ENCODE results near the gene SEC16A. TPM values are rescaled to one million over a fixed set of nuclear protein-coding genes. Genes with fewer than 3 reads are reported as not detected.

SEC16A gene
- total RNA-seq, 4 donors from 2014 or later: 35.5 to 71.0 (median 50.5) TPM

DNA sequence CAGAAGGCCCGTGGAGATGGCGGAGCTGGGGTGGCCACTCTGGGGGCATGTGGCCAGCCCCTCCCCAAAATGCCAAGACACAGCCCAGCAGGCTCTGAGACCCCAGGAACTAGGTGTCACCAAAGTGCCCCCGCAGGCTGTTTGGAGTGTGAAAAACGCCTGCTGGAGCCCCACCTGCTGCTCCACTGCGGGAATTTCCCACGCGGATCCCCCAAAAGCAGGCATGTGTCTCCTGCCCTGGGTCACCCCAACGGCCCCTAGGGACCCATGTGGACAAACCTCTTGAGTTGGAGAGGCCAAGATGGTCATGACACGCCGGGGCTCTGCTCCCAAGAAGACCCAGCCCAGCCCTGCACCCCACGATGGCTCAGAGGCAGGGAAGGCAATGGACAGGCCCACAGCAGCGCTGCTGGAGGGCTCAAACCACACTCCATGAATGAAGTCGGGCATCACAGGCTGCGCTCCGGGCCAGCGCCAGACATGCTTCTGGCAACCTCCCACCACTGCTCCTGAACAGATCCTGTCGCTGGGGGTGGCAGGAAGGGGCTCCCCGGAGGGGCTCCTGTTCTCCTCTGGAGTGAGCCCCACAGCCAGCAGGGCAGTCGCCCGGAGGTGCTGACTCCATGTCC lies 47.7 kb upstream of the SEC16A start:
- TF ChIP-seq POLR2AphosphoS5 (IDR thresholded peaks at IDR 0.05): no peak
- peaks cover 0 to 14% of the 10 kb centered on the region in 2 donors for H3K36me3 ChIP-seq
- WGBS, 2 donors (ENCODE audit: low coverage in 1 of 2): 40% methylated on average over 1 of the region's 20 CpGs; no CpG with 5 or more reads in 1 of the 2 donors
- peak overlapping the region in 3 of 4 donors; percentile 47 to 80 (median 76) for H3K27ac ChIP-seq
- ATAC-seq: no peak
- no peaks in the 10 kb centered on the region for H3K9me3 ChIP-seq
- peaks cover 0 to 98% (median 69%) of the 10 kb centered on the region in 3 donors for H3K4me1 ChIP-seq
- no peak overlapping the region for H3K4me3 ChIP-seq
- no peaks in the 10 kb centered on the region for H3K27me3 ChIP-seq

DNA sequence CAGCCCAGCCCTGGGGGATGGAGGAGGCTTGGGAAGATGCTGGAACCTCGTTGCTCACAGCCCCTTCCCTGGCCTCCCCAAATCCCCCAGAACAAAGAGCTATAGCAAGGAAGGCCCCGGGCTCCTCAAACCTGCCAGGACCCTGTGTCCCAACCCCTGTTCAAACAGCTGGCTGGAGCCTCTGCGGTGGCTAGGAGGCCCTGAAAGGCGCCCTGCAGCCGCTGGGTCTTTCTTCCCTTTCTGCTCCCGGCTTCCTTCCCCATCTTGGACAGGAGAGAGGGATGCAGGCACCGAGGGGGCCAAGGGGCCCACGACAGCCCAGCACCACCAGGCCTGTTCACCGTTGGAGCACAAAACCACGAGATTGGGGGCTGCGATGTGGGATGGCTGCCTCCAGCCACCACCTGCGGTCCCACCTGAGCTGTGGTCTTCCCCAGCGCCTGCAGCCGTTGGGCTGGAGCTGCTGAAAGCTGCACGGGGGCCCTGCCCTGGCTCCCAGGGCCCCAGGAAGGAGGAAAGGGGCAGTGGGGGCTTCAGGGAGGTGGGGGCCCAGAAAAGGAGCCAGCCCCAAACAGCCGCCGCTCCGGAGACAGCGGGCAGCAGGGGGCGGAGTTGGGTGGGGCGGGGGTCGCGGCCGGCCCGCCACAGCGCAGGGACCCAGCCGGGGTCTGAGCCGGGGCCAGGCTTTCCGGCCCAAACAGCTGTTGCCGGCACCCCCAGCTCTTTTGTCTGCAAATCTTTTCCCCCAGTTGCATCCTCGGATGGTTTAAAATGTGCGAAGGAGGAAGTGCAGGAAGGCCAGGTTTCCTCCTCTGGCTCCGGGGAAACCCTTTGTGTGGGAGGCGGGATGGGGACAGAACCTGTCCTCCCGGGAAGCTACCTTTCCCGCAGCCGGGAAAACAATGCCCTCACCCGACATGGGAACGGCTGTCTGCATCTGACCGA lies 46.9 kb upstream of the SEC16A start:
- WGBS, 2 donors (ENCODE audit: low coverage in 1 of 2): 20 to 38% methylated on average over 3 to 4 of the region's 40 CpGs
- Histone ChIP-seq H3K4me3 (no peak overlapping the region), H3K9me3 (no peaks in the 10 kb centered on the region), H3K27ac (peak overlapping the region in 3 of 4 donors; percentile 47 to 80 (median 76)), H3K36me3 (peaks cover 0 to 14% of the 10 kb centered on the region in 2 donors), H3K4me1 (peaks cover 0 to 100% (median 69%) of the 10 kb centered on the region in 3 donors), H3K27me3 (no peaks in the 10 kb centered on the region)
- TF ChIP-seq POLR2A (IDR thresholded peaks at IDR 0.05): no peak
- TF ChIP-seq, protein P1, sequence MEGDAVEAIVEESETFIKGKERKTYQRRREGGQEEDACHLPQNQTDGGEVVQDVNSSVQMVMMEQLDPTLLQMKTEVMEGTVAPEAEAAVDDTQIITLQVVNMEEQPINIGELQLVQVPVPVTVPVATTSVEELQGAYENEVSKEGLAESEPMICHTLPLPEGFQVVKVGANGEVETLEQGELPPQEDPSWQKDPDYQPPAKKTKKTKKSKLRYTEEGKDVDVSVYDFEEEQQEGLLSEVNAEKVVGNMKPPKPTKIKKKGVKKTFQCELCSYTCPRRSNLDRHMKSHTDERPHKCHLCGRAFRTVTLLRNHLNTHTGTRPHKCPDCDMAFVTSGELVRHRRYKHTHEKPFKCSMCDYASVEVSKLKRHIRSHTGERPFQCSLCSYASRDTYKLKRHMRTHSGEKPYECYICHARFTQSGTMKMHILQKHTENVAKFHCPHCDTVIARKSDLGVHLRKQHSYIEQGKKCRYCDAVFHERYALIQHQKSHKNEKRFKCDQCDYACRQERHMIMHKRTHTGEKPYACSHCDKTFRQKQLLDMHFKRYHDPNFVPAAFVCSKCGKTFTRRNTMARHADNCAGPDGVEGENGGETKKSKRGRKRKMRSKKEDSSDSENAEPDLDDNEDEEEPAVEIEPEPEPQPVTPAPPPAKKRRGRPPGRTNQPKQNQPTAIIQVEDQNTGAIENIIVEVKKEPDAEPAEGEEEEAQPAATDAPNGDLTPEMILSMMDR (IDR thresholded peaks at IDR 0.05): no peak
- TF ChIP-seq POLR2AphosphoS5 (IDR thresholded peaks at IDR 0.05): no peak
- TF ChIP-seq EP300 (IDR thresholded peaks at IDR 0.05): no peak
- ATAC-seq: no peak

DNA sequence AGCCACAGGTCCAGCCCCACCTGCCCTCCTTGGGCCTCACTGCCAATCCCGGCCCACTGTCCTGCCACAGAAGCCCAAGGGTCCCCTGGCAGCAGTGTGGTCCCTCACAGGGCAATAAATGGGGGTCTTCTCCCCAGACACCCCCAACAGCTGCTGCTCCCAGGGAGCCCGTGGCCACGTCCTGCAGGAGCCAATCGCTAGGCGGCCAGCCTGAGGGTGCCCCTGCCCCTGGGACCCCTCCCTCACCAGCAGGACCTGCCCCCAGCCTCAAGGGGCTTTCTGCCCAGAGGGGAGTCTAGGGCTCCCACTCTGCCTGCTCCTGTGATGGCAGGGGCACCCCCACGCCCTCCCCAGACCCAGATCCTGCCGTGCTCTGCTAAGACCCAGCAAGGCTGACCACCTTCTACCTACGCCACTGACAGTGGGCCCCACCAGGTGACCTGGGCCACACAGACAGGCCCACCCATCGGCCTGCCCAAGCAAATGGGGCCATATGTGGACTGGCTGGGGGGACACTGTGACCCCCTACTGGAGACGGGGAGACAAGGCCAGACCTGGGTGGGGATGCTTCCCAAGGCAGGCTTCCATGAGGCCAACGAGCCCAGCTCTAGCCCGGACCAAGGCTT lies 46.0 kb upstream of the SEC16A start:
- H3K27ac ChIP-seq: peak overlapping the region in 3 of 4 donors; percentile 76 to 80 (median 77)
- peaks cover 0 to 7% of the 10 kb centered on the region in 2 donors for H3K36me3 ChIP-seq
- no peak overlapping the region for H3K4me3 ChIP-seq
- peaks cover 0 to 98% (median 69%) of the 10 kb centered on the region in 3 donors for H3K4me1 ChIP-seq
- no peaks in the 10 kb centered on the region for H3K27me3 ChIP-seq
- ATAC-seq: no peak
- no peaks in the 10 kb centered on the region for H3K9me3 ChIP-seq
- TF ChIP-seq POLR2AphosphoS5 (IDR thresholded peaks at IDR 0.05) (no peak), EP300 (IDR thresholded peaks at IDR 0.05) (no peak), POLR2A (IDR thresholded peaks at IDR 0.05) (no peak)
- TF ChIP-seq, protein P1 (IDR thresholded peaks at IDR 0.05): no peak
- no CpG with 5 or more reads among the region's 12 CpGs for WGBS, 2 donors (ENCODE audit: low coverage in 1 of 2)

DNA sequence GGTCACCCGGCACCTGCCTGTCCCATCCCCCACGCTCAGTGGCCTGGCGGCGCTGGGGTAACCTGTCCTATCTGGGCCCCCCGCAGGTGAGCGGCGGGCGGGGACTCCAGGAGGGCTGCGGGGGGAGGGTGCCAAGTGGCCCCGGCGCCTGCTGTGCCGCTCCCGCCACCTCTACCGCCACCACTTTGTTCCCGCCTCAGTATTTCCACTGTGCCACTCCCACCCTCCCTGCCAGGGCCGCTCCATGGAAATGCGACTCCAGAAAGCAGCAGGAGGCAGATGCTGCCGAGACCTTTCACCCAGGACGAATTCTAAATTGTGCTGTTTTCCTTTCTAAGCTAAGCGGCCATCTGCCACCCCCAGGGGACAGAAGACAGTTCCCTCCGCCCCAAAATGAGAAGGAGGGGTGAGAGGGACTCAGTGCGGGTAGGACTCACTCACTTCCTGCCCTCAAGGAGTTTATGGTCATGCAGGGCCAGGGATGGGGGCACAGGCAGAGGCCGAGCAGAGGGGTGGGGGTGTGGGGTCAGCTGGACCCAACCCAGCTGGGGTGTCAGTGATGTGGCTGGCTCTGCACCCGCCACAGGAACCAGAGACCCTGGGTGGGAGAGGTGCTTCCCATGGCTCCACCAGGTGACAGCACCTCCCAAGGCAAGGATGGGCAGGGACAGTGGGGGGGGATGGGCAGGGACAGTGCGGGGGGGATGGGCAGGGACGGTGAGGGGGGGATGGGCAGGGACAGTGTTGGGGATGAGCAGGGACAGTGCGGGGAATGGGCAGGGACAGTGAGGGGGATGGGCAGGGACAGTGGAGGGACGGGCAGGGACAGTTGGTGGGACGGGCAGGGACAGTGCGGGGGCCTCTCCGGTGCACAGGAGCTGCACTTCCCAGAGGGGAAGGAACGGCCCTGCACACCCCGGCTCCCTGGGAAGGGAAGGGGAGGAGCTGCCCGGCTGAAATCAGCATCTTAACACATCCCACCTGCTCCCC lies 45.2 kb upstream of the SEC16A start:
- Histone ChIP-seq H3K27me3 (no peaks in the 10 kb centered on the region), H3K4me3 (no peak overlapping the region), H3K9me3 (no peaks in the 10 kb centered on the region), H3K36me3 (peaks cover 0 to 8% of the 10 kb centered on the region in 2 donors), H3K27ac (peak overlapping the region in 3 of 4 donors; percentile 76 to 80 (median 77)), H3K4me1 (peaks cover 0 to 98% (median 69%) of the 10 kb centered on the region in 3 donors)
- ATAC-seq: no peak
- TF ChIP-seq, protein P1 (IDR thresholded peaks at IDR 0.05): no peak
- no peak for TF ChIP-seq EP300 (IDR thresholded peaks at IDR 0.05)
- no peak for TF ChIP-seq POLR2AphosphoS5 (IDR thresholded peaks at IDR 0.05)
- no peak for TF ChIP-seq POLR2A (IDR thresholded peaks at IDR 0.05)
- 39 to 43% methylated on average over 8 to 13 of the region's 34 CpGs for WGBS, 2 donors (ENCODE audit: low coverage in 1 of 2)
